Measurements from ENCODE around the gene RPH3AL. TPM values are rescaled to one million over a fixed set of nuclear protein-coding genes. Genes with fewer than 3 reads are reported as not detected.

Gene RPH3AL
- polyA plus RNA-seq, 1 donor: 17.3 TPM

- no peak for DNase-seq
These were observed 50.8 kb downstream of the RPH3AL start for GRCh38 chr17:301681-302299.

GRCh38 chr17:300881-301280 is 51.7 kb downstream of the RPH3AL start:
- no peak for DNase-seq

GRCh38 chr17:299546-299945 is 53.1 kb downstream of the RPH3AL start:
- DNase-seq: no peak

GRCh38 chr17:298791-299450 is 53.7 kb downstream of the RPH3AL start:
- DNase-seq: no peak

GRCh38 chr17:297758-298157 is 54.8 kb downstream of the RPH3AL start:
- DNase-seq: no peak

GRCh38 chr17:296906-297690 is 55.5 kb downstream of the RPH3AL start:
- no peak for DNase-seq

- DNase-seq: no peak
These were observed 56.2 kb downstream of the RPH3AL start for GRCh38 chr17:296379-296778.

- DNase-seq: no peak
These were observed 59.9 kb downstream of the RPH3AL start for GRCh38 chr17:292531-293382.

- DNase-seq: no peak
These were observed 60.6 kb downstream of the RPH3AL start for GRCh38 chr17:292016-292415.

GRCh38 chr17:291587-291986 is 61.0 kb downstream of the RPH3AL start:
- DNase-seq: no peak

GRCh38 chr17:290626-291025 is 62.0 kb downstream of the RPH3AL start:
- DNase-seq: no peak

GRCh38 chr17:290121-290521 is 62.5 kb downstream of the RPH3AL start:
- DNase-seq: no peak

GRCh38 chr17:289409-289808 is 63.2 kb downstream of the RPH3AL start:
- no peak for DNase-seq

GRCh38 chr17:288802-289356 is 63.7 kb downstream of the RPH3AL start:
- no peak for DNase-seq

- no peak for DNase-seq
These were observed 66.0 kb downstream of the RPH3AL start for GRCh38 chr17:286571-286970.

GRCh38 chr17:285751-286422 is 66.7 kb downstream of the RPH3AL start:
- no peak for DNase-seq

GRCh38 chr17:284676-285355 is 67.8 kb downstream of the RPH3AL start:
- no peak for DNase-seq

- no peak for DNase-seq
These were observed 68.5 kb downstream of the RPH3AL start for GRCh38 chr17:283911-284675.

- DNase-seq: no peak
These were observed 69.4 kb downstream of the RPH3AL start for GRCh38 chr17:282912-283882.

Measured in left kidney (tissue), 2 donors.